ENCODE measurements around the gene AKAP3. TPM values are rescaled to one million over a fixed set of nuclear protein-coding genes. Genes with fewer than 3 reads are reported as not detected.

AKAP3 gene
- total and polyA plus RNA-seq, 8 donors, result 0.87 to 3.9 (median 2.3) TPM

DNA sequence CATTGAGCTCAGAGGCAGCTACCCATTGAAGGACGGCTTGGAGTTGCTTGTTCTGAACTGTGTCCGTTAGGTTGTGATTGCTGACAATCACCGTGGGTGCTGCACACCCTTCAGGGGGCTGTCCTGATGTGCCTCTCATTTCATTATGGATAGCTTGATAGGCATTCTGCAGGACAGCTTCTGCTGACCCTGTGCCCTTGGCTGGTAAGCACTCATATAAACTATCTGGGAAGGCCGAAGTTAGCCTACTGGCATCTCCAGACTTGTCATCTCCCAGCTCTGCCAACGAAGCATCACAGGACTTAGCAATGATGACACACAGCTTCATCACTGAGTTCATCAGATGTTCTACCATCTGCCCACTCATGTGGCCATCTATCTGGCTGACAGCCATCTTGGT is 22.3 kb downstream of the AKAP3 start:
- no peaks in the 10 kb centered on the region for H3K4me1 ChIP-seq
- H3K9me3 ChIP-seq, result no peaks in the 10 kb centered on the region
- FAIRE-seq (no peak), ATAC-seq (no peak), DNase-seq (no peak)
- no peaks in the 10 kb centered on the region for H3K27me3 ChIP-seq
- intact Hi-C loops (cut with DNase I), result no loop called here
- TF ChIP-seq, protein P1, sequence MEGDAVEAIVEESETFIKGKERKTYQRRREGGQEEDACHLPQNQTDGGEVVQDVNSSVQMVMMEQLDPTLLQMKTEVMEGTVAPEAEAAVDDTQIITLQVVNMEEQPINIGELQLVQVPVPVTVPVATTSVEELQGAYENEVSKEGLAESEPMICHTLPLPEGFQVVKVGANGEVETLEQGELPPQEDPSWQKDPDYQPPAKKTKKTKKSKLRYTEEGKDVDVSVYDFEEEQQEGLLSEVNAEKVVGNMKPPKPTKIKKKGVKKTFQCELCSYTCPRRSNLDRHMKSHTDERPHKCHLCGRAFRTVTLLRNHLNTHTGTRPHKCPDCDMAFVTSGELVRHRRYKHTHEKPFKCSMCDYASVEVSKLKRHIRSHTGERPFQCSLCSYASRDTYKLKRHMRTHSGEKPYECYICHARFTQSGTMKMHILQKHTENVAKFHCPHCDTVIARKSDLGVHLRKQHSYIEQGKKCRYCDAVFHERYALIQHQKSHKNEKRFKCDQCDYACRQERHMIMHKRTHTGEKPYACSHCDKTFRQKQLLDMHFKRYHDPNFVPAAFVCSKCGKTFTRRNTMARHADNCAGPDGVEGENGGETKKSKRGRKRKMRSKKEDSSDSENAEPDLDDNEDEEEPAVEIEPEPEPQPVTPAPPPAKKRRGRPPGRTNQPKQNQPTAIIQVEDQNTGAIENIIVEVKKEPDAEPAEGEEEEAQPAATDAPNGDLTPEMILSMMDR (IDR thresholded peaks at IDR 0.05), result no peak
- H3K27ac ChIP-seq, result no peak overlapping the region
- 85 to 86% methylated on average over 5 of the region's 5 CpGs for WGBS, 2 donors
- H3K4me3 ChIP-seq, result no peak overlapping the region
- H3K36me3 ChIP-seq, result no peaks in the 10 kb centered on the region

DNA sequence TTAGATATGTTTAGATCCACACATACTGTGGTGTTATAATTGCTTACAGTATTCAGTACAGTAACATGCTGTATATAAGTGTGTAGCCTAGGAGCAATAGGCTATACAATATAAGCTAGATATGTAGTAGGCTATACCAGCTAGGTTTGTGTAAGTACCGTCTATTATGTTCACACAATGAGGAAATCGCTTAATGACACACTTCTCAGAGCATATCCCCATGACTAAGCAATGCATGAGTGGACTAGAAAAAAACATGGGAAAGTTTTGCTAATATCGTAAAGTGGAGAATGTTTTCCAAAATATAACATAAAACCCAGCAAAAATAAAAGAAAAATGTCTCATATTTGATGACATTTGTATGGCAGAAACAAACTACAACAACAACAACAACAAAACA is 27.3 kb downstream of the AKAP3 start:
- TF ChIP-seq, protein P1 (IDR thresholded peaks at IDR 0.05), result no peak
- intact Hi-C loops (cut with DNase I), result no loop called here
- Histone ChIP-seq H3K27me3 (no peaks in the 10 kb centered on the region), H3K4me3 (no peak overlapping the region), H3K9me3 (no peaks in the 10 kb centered on the region), H3K4me1 (no peaks in the 10 kb centered on the region), H3K27ac (no peak overlapping the region), H3K36me3 (no peaks in the 10 kb centered on the region)
- FAIRE-seq (no peak), DNase-seq (no peak), ATAC-seq (no peak)
- whole genome bisulfite sequencing, 2 donors, result 92 to 96% methylated on average over 3 of the region's 3 CpGs

DNA sequence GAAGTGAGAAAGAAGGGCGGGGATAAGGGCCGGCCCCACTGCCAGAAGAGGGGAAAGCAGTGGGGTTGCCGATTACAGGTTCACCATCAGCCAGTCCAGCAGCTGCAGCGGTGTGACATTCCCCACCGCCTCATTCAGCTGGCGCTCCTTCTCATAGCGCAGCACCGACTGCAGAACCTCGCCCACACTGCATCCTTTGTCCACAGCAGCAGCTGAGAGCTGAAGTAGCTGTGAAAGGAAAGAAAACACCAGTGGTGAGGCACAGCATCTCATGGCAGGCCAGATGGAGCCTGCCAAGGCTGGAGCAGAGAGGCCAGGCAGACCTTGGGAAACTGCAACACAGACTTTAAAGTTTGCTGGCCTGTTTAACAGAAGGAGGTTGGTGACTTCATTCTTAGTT is 33.2 kb downstream of the AKAP3 start:
- H3K4me1 ChIP-seq, result no peaks in the 10 kb centered on the region
- H3K36me3 ChIP-seq, result peaks cover 0 to 36% (median 8%) of the 10 kb centered on the region in 3 donors
- intact Hi-C loops (cut with DNase I), result no loop called here
- H3K9me3 ChIP-seq, result no peaks in the 10 kb centered on the region
- no peaks in the 10 kb centered on the region for H3K27me3 ChIP-seq
- H3K4me3 ChIP-seq, result no peak overlapping the region
- 94 to 95% methylated on average over 9 of the region's 9 CpGs for WGBS, 2 donors
- ATAC-seq (no peak), DNase-seq (no peak), FAIRE-seq (no peak)
- TF ChIP-seq, protein P1 (IDR thresholded peaks at IDR 0.05), result no peak
- no peak overlapping the region for H3K27ac ChIP-seq

DNA sequence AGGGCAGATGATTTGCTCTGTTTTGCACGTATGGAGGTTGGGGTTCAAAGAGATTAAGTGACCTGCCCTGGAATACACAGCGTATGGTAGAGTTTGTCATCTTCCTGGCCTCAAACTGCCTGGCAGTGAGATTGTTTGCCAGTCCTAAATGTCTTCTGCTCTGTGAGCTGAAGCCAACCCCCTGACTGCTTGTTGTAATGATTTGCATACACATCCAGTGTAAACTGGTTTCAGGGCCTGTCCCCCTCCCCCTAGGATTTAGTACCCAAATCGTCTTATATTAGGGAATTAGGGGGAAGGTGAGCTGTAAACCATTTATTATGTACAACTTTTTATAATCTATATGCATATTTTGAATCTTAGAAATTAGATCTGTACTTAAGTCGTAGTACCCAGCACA is 38.4 kb downstream of the AKAP3 start:
- peaks cover 0 to 13% (median 13%) of the 10 kb centered on the region in 3 donors for H3K4me1 ChIP-seq
- 71 to 72% methylated on average over 4 of the region's 4 CpGs for WGBS, 2 donors
- H3K36me3 ChIP-seq, result peaks cover 0 to 44% (median 11%) of the 10 kb centered on the region in 3 donors
- TF ChIP-seq, protein P1 (IDR thresholded peaks at IDR 0.05), result no peak
- no peak overlapping the region for H3K4me3 ChIP-seq
- intact Hi-C loops (cut with DNase I), result no loop called here
- H3K9me3 ChIP-seq, result no peaks in the 10 kb centered on the region
- no peak overlapping the region for H3K27ac ChIP-seq
- DNase-seq (no peak), FAIRE-seq (no peak), ATAC-seq (no peak)
- H3K27me3 ChIP-seq, result no peaks in the 10 kb centered on the region

DNA sequence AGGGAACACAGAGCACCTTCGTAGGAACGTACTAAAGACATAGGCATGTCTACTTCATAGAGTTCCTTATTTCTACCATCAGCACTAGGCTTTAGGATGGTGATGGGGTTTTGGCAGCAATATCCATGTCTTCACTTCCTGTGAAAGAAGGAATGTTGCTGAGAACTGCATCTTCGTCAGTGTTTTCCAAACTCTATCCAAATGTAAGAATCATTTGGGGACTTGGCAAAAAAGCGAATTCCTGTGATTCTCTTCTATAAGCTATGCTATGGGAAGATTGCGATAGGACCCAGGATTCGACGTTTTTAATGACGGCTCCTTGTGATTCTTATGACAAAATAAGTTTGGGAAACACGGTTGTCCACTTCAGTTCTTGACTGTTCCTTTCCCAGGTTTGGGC is 39.8 kb downstream of the AKAP3 start:
- H3K36me3 ChIP-seq, result peaks cover 0 to 39% (median 9%) of the 10 kb centered on the region in 3 donors
- intact Hi-C loops (cut with DNase I), result no loop called here
- no peak overlapping the region for H3K4me3 ChIP-seq
- WGBS, 2 donors, result 85 to 95% methylated on average over 9 of the region's 9 CpGs
- no peak for FAIRE-seq
- H3K4me1 ChIP-seq, result peaks cover 0 to 14% (median 13%) of the 10 kb centered on the region in 3 donors
- TF ChIP-seq, protein P1 (IDR thresholded peaks at IDR 0.05), result no peak
- no peak overlapping the region for H3K27ac ChIP-seq
- H3K27me3 ChIP-seq, result no peaks in the 10 kb centered on the region
- no peak for DNase-seq
- ATAC-seq, result no peak
- no peaks in the 10 kb centered on the region for H3K9me3 ChIP-seq
